ENCODE results near the gene TNFRSF8.

DNA sequence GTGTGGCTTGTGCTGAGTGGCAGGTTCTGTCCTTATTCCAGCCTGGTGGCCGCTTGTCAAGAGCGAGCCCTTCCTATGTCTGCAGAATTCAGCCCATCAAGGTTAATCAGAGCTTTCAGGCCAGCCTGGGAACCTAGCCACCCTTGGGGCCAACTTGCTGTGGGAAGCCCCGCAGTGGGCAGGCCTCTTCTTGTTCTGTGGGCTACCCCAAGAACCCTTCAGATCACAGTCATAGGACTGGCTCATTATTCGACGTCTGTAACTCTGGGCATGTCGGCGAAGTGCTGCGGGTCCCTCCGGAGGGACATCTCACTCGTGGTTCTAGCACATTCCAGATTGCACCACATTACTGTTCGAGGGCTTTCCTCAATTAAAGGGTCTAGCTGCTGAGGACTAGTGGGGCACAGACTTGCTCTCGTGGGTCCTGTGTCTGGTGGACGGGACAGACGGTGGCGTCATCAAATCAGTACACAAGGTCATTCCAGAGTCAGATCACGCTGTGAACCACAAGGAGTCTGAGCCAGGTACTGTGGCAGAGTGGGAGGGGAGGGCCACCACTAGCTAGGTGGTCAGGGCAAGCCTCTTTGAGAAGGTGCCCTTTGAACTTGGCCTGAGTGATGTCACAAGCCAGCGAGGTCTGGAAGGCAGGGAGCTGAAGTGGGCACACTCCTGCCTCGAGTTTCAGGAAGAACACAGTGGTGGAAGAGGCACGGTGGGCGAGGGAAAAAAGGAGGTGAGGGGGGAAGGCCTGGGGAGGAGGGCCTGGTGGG lies 83.4 kb downstream of the TNFRSF8 start:
- TF ChIP-seq, protein P1, sequence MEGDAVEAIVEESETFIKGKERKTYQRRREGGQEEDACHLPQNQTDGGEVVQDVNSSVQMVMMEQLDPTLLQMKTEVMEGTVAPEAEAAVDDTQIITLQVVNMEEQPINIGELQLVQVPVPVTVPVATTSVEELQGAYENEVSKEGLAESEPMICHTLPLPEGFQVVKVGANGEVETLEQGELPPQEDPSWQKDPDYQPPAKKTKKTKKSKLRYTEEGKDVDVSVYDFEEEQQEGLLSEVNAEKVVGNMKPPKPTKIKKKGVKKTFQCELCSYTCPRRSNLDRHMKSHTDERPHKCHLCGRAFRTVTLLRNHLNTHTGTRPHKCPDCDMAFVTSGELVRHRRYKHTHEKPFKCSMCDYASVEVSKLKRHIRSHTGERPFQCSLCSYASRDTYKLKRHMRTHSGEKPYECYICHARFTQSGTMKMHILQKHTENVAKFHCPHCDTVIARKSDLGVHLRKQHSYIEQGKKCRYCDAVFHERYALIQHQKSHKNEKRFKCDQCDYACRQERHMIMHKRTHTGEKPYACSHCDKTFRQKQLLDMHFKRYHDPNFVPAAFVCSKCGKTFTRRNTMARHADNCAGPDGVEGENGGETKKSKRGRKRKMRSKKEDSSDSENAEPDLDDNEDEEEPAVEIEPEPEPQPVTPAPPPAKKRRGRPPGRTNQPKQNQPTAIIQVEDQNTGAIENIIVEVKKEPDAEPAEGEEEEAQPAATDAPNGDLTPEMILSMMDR (conservative IDR thresholded peaks at IDR 0.05 in 1 of 2, IDR thresholded peaks at IDR 0.05 in 1 of 2; ENCODE audit: low read depth in 1 of 2, low read length in 2 of 2), result no peak
- TF ChIP-seq EZH2 (IDR thresholded peaks at IDR 0.05; ENCODE audit: low read length, missing control alignments), result no peak
